ENCODE measurements around the gene CDK14.

- TF ChIP-seq CTCF (conservative IDR thresholded peaks at IDR 0.05; ENCODE audit: low read length), result no peak
- TF ChIP-seq EZH2phosphoT487 (IDR thresholded peaks at IDR 0.05; ENCODE audit: borderline replicate concordance), result no peak
These were observed 61.4 kb downstream of the CDK14 start for GRCh38 chr7:90657481-90657880.

All from Loucy (cell line).